ENCODE measurements around the gene OCA2. TPM values are rescaled to one million over a fixed set of nuclear protein-coding genes. Genes with fewer than 3 reads are reported as not detected.

Gene OCA2
- total and polyA plus RNA-seq, 2 of the 13 experiments (the other 11 are each of a cell fraction or from before 2014, with no cell fraction given): 0.02 to 0.05 TPM

DNA sequence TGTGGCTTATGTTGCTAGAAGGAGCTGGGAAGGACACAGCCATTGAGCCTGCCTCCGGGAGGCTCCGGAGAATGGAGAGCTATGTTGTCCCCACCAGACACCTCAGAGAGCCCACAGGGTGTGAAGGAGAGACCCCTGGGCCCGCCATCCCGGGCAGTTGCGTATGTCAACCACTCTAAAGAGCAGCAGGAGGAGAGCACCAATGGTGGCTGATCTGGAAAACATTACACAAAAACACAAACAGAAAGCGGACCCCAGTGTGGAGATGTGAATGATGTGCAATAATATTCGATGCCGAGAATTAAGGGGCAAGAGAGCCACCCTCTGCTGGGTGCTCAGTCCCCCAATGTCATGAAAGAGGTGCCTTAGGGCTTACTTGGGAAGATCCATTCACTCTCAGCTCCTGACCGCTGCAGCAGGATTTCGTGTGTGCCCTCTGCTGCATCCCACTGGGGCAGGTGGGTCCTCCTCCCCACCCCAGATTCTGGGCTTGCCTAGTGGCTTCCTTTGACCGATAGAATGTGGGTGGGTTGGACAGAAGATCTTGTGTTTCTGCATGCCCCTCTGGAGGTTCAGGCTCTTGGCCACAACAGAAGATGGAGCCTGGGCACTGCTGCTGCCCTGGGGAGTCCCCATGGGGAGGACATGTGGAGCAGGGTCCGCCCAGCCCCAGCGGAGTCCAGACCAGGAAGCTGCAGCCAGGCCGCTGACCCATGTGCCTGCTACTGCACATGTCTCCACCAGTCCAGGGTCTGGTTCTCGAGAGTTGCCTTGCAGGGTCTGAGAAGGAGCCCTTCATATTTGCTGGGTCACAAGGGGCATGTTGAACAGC, 245.3 kb downstream of the OCA2 start:
- FAIRE-seq: no peak
- ChIA-PET POLR2A (no interaction called here), CTCF (ENCODE audit: low intra/inter-chr PET ratio, low total read pairs) (no interaction called here)
- H3K79me2 ChIP-seq (ENCODE audit: insufficient read depth, low read length): no peaks in the 10 kb centered on the region
- WGBS (ENCODE audit: low lambda C conversion rate): 39% methylated on average over 12 of the region's 15 CpGs
- no peaks in the 10 kb centered on the region for H3K36me3 ChIP-seq (replicated peaks in 1 of 2; ENCODE audit: control insufficient read depth in 1 of 2, insufficient read depth in 2 of 2, low read length in 2 of 2)
- in situ Hi-C loops (cut with HindIII; ENCODE audit: extremely low pct_ligation_motif_present, low pct_unique_long_range_greater_than_20kb) (no loop called here), intact Hi-C loops (cut with micrococcal nuclease; ENCODE audit: unreplicated experiment) (no loop called here)
- no TSS peak for BruUV-seq (replicated peaks)
- H4K20me1 ChIP-seq (ENCODE audit: insufficient read depth, low read length): no peaks in the 10 kb centered on the region
- no peak overlapping the region for H3K27ac ChIP-seq (ENCODE audit: extremely low read length, insufficient read depth, low read length)
- no peak for DNase-seq (ENCODE audit: low spot score)
- no peak for ATAC-seq
- H3K4me3 ChIP-seq (replicated peaks in 1 of 3; ENCODE audit: insufficient read depth in 1 of 3, low read depth in 2 of 3, low read length in 3 of 3): no peak overlapping the region
- TF ChIP-seq PAWR (CRISPR knock-in tag; IDR thresholded peaks at IDR 0.05; ENCODE audit: borderline replicate concordance): no peak
- no peak for TF ChIP-seq ZNF746 (CRISPR knock-in tag; IDR thresholded peaks at IDR 0.05)
- no peak for TF ChIP-seq THAP11 (CRISPR knock-in tag; IDR thresholded peaks at IDR 0.05)
- TF ChIP-seq ASH2L (IDR thresholded peaks at IDR 0.05; ENCODE audit: insufficient read length, low read depth, low read length): no peak
- no peak for TF ChIP-seq RBM22 (optimal IDR thresholded peaks at IDR 0.05; ENCODE audit: low read length)
- TF ChIP-seq ZNF737 (CRISPR knock-in tag; IDR thresholded peaks at IDR 0.05; ENCODE audit: borderline replicate concordance): no peak
- TF ChIP-seq HOXA9 (CRISPR knock-in tag; IDR thresholded peaks at IDR 0.05; ENCODE audit: borderline replicate concordance): no peak
- no peak for TF ChIP-seq KMT2A (CRISPR knock-in tag; IDR thresholded peaks at IDR 0.05)
- TF ChIP-seq ELF1 (CRISPR knock-in tag; IDR thresholded peaks at IDR 0.05): no peak
- TF ChIP-seq, protein P1, sequence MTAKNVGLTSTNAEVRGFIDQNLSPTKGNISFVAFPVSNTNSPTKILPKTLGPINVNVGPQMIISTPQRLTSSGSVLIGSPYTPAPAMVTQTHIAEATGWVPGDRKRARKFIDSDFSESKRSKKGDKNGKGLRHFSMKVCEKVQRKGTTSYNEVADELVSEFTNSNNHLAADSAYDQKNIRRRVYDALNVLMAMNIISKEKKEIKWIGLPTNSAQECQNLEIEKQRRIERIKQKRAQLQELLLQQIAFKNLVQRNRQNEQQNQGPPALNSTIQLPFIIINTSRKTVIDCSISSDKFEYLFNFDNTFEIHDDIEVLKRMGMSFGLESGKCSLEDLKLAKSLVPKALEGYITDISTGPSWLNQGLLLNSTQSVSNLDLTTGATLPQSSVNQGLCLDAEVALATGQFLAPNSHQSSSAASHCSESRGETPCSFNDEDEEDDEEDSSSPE (CRISPR knock-in tag; IDR thresholded peaks at IDR 0.05): no peak
- no peak for TF ChIP-seq YEATS4 (CRISPR knock-in tag; IDR thresholded peaks at IDR 0.05; ENCODE audit: borderline replicate concordance)
- no peaks in the 10 kb centered on the region for H3K9me3 ChIP-seq (ENCODE audit: low read length)
- no peak overlapping the region for H3K9ac ChIP-seq (ENCODE audit: insufficient read depth, low read depth, low read length)
- H3K27me3 ChIP-seq (ENCODE audit: control insufficient read depth in 1 of 2, insufficient read depth in 2 of 2, low read length in 2 of 2): no peaks in the 10 kb centered on the region; a peak in 2 of 5 replicates
- no peak overlapping the region for H3K4me2 ChIP-seq (ENCODE audit: low read depth, low read length)
- H2AFZ ChIP-seq (ENCODE audit: low read length): no peak overlapping the region
- no peaks in the 10 kb centered on the region for H3K4me1 ChIP-seq (ENCODE audit: insufficient read depth, low read length)

Data from HepG2 (cell line).